ENCODE results near the gene PNRC1. TPM values are rescaled to one million over a fixed set of nuclear protein-coding genes. Genes with fewer than 3 reads are reported as not detected.

Gene PNRC1
- total and polyA plus RNA-seq, 2 of the 4 experiments (the other 2 are of a cell fraction), result 6.5 to 8.1 TPM

DNA sequence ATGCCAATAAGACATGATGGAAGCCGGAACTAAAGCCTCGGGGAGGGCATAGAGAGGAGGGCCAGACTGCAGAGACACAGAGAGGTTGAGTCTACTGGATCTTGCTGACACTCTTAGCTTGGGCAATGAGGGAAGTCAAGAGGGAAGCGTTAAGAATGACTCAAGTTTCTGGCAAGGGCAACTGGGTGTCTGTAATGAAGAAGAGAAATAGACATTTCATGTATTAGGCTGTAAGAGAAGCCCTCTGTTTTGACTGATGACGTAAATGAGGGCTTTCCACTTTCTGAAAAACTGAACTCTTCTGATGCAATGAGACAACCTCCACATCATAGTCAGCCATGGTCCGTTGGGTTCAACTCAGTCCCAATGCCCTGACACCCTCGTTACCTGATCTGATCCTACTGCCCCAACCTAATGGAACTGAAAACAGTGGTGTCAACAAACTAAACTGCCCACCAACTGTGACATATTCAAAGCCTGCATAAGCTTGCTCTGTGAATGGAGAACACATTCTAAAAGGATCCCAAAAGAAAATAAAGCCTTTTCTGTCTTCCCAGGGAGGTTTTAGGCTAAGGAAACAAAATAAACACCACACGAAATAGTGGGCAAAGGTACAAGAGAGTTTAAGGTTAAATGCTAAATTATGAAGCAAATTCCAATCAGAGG lies 45.8 kb upstream of the PNRC1 start:
- peaks cover under 1% of the 10 kb centered on the region; the same call in 1 of the 2 replicates for H3K27me3 ChIP-seq (ENCODE audit: control insufficient read depth, insufficient read depth, low read length)
- no peak overlapping the region for H3K4me3 ChIP-seq (ENCODE audit: insufficient read depth, low read depth, low read length)
- H4K8ac ChIP-seq (ENCODE audit: low read depth in 2 of 2, low read length in 2 of 2), result peak overlapping the region in 1 of 2 experiments; percentile 11; a peak in 3 of 4 replicates
- 0 out of 2 replicates have a peak, but pooled peaks cover 2% of the 10 kb centered on the region for H3K9me3 ChIP-seq (ENCODE audit: control insufficient read depth, insufficient read depth, low read length)
- no peak overlapping the region for H2AK9ac ChIP-seq (replicated peaks; ENCODE audit: low read depth, low read length, poor library complexity)
- TF ChIP-seq RFX5 (IDR thresholded peaks at IDR 0.05; ENCODE audit: low read depth, low read length), result no peak
- 0 out of 2 replicates have a peak, but pooled peaks have one; percentile 17 for TF ChIP-seq CEBPB (IDR thresholded peaks at IDR 0.05; ENCODE audit: low read depth, low read length)
- peak overlapping the region; percentile 90 for H3K4ac ChIP-seq (ENCODE audit: low read depth, low read length)
- no peak for ATAC-seq (ENCODE audit: low read depth)
- peak overlapping the region; percentile 76; the same call in 1 of the 2 replicates for H3K23ac ChIP-seq (ENCODE audit: low read depth, low read length)
- peak overlapping the region; percentile 71 for H2BK5ac ChIP-seq (ENCODE audit: low read depth, low read length, poor library complexity, severe bottlenecking)
- H4K5ac ChIP-seq (ENCODE audit: low read depth, low read length), result peak overlapping the region; percentile 21; the same call in 1 of the 2 replicates
- H2BK20ac ChIP-seq (ENCODE audit: low read depth, low read length), result peak overlapping the region; percentile 39; the same call in 1 of the 2 replicates
- peaks cover 10% of the 10 kb centered on the region for H3K4me1 ChIP-seq (ENCODE audit: control insufficient read depth, insufficient read depth, low read length)
- peak overlapping the region; percentile 94 for H3K18ac ChIP-seq (ENCODE audit: low read depth, low read length)
- peak overlapping the region; percentile 90 for H3K27ac ChIP-seq (ENCODE audit: insufficient read depth, low read length)
- H2AK5ac ChIP-seq (ENCODE audit: low read depth, low read length), result peak overlapping the region; percentile 74; the same call in 1 of the 2 replicates
- CTCF ChIA-PET, result no interaction called here
- peak overlapping the region; percentile 79 for H4K91ac ChIP-seq (ENCODE audit: insufficient read depth, low read depth, low read length)
- peak overlapping the region; percentile 77; the same call in 1 of the 3 replicates for H2BK15ac ChIP-seq (ENCODE audit: low read depth, low read length)
- no TSS peak for BruUV-seq (replicated peaks)
- no peak overlapping the region for H2AFZ ChIP-seq (replicated peaks; ENCODE audit: low read length, poor library complexity)
- 100% methylated on average over 1 of the region's 7 CpGs; no CpG with 5 or more reads in 1 of the 2 experiments for WGBS, 2 experiments (ENCODE audit: extremely low coverage in 2 of 2, insufficient read length in 1 of 2)
- in situ Hi-C loops (cut with MboI; ENCODE audit: low sequenced_read_pairs) (no loop called here), intact Hi-C loops (cut with micrococcal nuclease) (no loop called here), dilution Hi-C loops (cut with HindIII; ENCODE audit: low sequenced_read_pairs, unreplicated experiment) (no loop called here)
- no peaks in the 10 kb centered on the region for H3K79me1 ChIP-seq (ENCODE audit: low read depth in 1 of 2, low read length in 2 of 2)
- peak; percentile 49 for DNase-seq
- H3K14ac ChIP-seq (replicated peaks; ENCODE audit: low read depth, low read length), result peak overlapping the region; percentile 97
- H3K56ac ChIP-seq (ENCODE audit: extremely low read depth, insufficient read depth, low read length), result no peak overlapping the region
- H3K36me3 ChIP-seq (ENCODE audit: control insufficient read depth, insufficient read depth, low read length), result no peaks in the 10 kb centered on the region
- POLR2A ChIA-PET (ENCODE audit: unreplicated experiment), result no interaction called here
- H3K9ac ChIP-seq (ENCODE audit: low read depth, low read length), result no peak overlapping the region; the same call in 1 of the 2 replicates
- H3K4me2 ChIP-seq (ENCODE audit: low read depth, low read length), result peak overlapping the region; percentile 88
- H4K20me1 ChIP-seq (ENCODE audit: insufficient read depth, low read length), result no peaks in the 10 kb centered on the region
- no peak overlapping the region; the same call in none of the 2 replicates for H2BK120ac ChIP-seq (ENCODE audit: low read depth, low read length)
- peaks cover 5% of the 10 kb centered on the region for H3K9me1 ChIP-seq (ENCODE audit: insufficient read depth, low read length)

Measured in IMR-90 (cell line).